HepG2 (cell line): ENCODE measurements around the gene ALOXE3. TPM values are rescaled to one million over a fixed set of nuclear protein-coding genes. Genes with fewer than 3 reads are reported as not detected.
A peak's percentile ranks its signal among the peaks of the same experiment; 100 is the strongest.

Experiments used
- HDAC6 ChIP-seq: fragments of 200-600 bp; sonication (generic); IDR thresholded peaks from 2 replicates; pipeline ENCODE4 v1.7.0; 2017; ENCODE audit warnings: mild to moderate bottlenecking, antibody characterized with exemption, low read length, low read depth
- HNF1A ChIP-seq, 2 experiments: sonication (generic) in 1 of 2; formaldehyde crosslinking in 1 of 2; IDR thresholded peaks; 2 replicates each; pipeline versions ENCODE4 v1.4.0 to v1.6.1; 2016 to 2020; ENCODE audit warnings: borderline replicate concordance in 1 of 2, low read depth in 1 of 2, mild to moderate bottlenecking in 1 of 2, missing genetic modification reagents in 1 of 2
- KDM4B ChIP-seq: sonication (generic); formaldehyde crosslinking; IDR thresholded peaks from 2 replicates; pipeline ENCODE4 v1.4.0; 2020; ENCODE audit warnings: missing genetic modification reagents
- MIER3 ChIP-seq: IDR thresholded peaks from 2 replicates; pipeline ENCODE4 v1.6.1; 2016; ENCODE audit warnings: missing compliant biosample characterization, borderline replicate concordance
- NFIC ChIP-seq: IDR thresholded peaks from 2 replicates; pipeline ENCODE4 v1.6.1; 2012; ENCODE audit warnings: mild to moderate bottlenecking, low read length, inconsistent platforms
- NR2F6 ChIP-seq, 2 experiments: IDR thresholded peaks; 2 replicates each; pipeline ENCODE4 v1.6.1; 2016; ENCODE audit warnings: antibody characterized with exemption in 1 of 2, mild to moderate bottlenecking in 1 of 2
- REPIN1 ChIP-seq: sonication (generic); formaldehyde crosslinking; IDR thresholded peaks from 2 replicates; pipeline ENCODE4 v1.8.0; 2022; ENCODE audit warnings: missing genetic modification reagents, low read depth, mild to moderate bottlenecking, borderline replicate concordance
- SOX13 ChIP-seq, 3 experiments: fragments of 450-650 bp in 1 of 3; sonication (generic) in 1 of 3; formaldehyde crosslinking in 1 of 3; IDR thresholded peaks in 2 of 3; conservative IDR thresholded peaks in 1 of 3; 2 replicates each; pipeline versions ENCODE4 v1.5.0 to v1.6.1; 2016 to 2020; ENCODE audit warnings: antibody characterized with exemption in 1 of 3, mild to moderate bottlenecking in 1 of 3, missing compliant biosample characterization in 1 of 3, missing genetic modification reagents in 1 of 3, moderate library complexity in 1 of 3
- SOX6 ChIP-seq, 2 experiments: fragments of 450-650 bp in 1 of 2; sonication (generic) in 1 of 2; formaldehyde crosslinking in 1 of 2; IDR thresholded peaks; 2 replicates each; pipeline versions ENCODE4 v1.4.0 to v1.6.1; 2017 to 2020; ENCODE audit warnings: antibody characterized with exemption in 1 of 2, mild to moderate bottlenecking in 1 of 2, missing genetic modification reagents in 1 of 2
- SP2 ChIP-seq: sonication (generic); formaldehyde crosslinking; IDR thresholded peaks from 2 replicates; pipeline ENCODE4 v1.5.1; 2020; ENCODE audit warnings: mild to moderate bottlenecking, missing genetic modification reagents
- YY1 ChIP-seq: IDR thresholded peaks from 2 replicates; pipeline ENCODE4 v1.6.1; 2011; ENCODE audit warnings: low read length, low read depth, moderate library complexity, mild to moderate bottlenecking; ENCODE audit not compliant: insufficient read depth, insufficient replicate concordance
- ZFYVE20 ChIP-seq: sonication (generic); formaldehyde crosslinking; IDR thresholded peaks from 2 replicates; pipeline ENCODE4 v1.8.0; 2023; ENCODE audit warnings: low read depth, mild to moderate bottlenecking, moderate library complexity, missing genetic modification reagents, borderline replicate concordance
- ZNF350 ChIP-seq: sonication (generic); formaldehyde crosslinking; IDR thresholded peaks from 2 replicates; pipeline ENCODE4 v1.4.0; 2020; ENCODE audit warnings: mild to moderate bottlenecking, low read depth, missing genetic modification reagents, borderline replicate concordance
- ZNF629 ChIP-seq: sonication (generic); formaldehyde crosslinking; conservative IDR thresholded peaks from 2 replicates; pipeline ENCODE4 v1.5.0; 2020; ENCODE audit warnings: missing genetic modification reagents
- ZNF761 ChIP-seq: sonication (generic); formaldehyde crosslinking; conservative IDR thresholded peaks from 2 replicates; pipeline ENCODE4 v1.4.0; 2020; ENCODE audit warnings: mild to moderate bottlenecking, missing genetic modification reagents
- polyA plus RNA-seq, 8 experiments: library from polyadenylated mRNA; depleted of rRNA in 3 of 8; stranded (reverse) in 7 of 8; unstranded in 1 of 8; fragments of >200 nt; fragmentation: Illumina TruSeq in 4 of 8; extraction: Trizol in 4 of 8; gene quantifications; 2 replicates each; pipeline versions ENCODE4 v1.2.1 to v1.2.3, GENCODE V29; 2011 to 2016; ENCODE audit warnings: low read depth in 4 of 8, missing spikeins in 1 of 8, mixed read lengths in 1 of 8; ENCODE audit not compliant: insufficient read depth in 1 of 8
- total RNA-seq, 5 experiments: library from RNA; depleted of rRNA; stranded (reverse); fragments of >200 nt; fragmentation: Illumina TruSeq; extraction: Trizol; gene quantifications; 2 replicates each; pipeline ENCODE4 v1.2.3, GENCODE V29; 2016; ENCODE audit warnings: low read depth in 1 of 5
- TF ChIP-seq, protein P1 (sequence below): IDR thresholded peaks from 2 replicates; pipeline ENCODE4 v1.6.1; 2016; ENCODE audit warnings: low read depth, missing genetic modification reagents, missing compliant biosample characterization

Gene ALOXE3
- total and polyA plus RNA-seq, 2 of the 13 experiments (the other 11 are each of a cell fraction or from before 2014, with no cell fraction given): 0.07 TPM; not detected in 1

- TF ChIP-seq SOX6 (IDR thresholded peaks at IDR 0.05) (no peak), SOX6 (CRISPR knock-in tag; IDR thresholded peaks at IDR 0.05) (peak; percentile 8; the same call in 1 of the 2 replicates), ZNF350 (CRISPR knock-in tag) (peak; percentile 74; the same call in 1 of the 2 replicates), SOX13 (IDR thresholded peaks at IDR 0.05) (0 out of 2 replicates have a peak, but pooled peaks have one; percentile 47), SOX13 (CRISPR knock-in tag; conservative IDR thresholded peaks at IDR 0.05 in 1 of 2, IDR thresholded peaks at IDR 0.05 in 1 of 2) (peak in 1 of 2 experiments; percentile 64; a peak in 2 of 4 replicates), ZFYVE20 (CRISPR knock-in tag) (no peak), ZNF761 (CRISPR knock-in tag) (0 out of 2 replicates have a peak, but pooled peaks have one; percentile 45), KDM4B (CRISPR knock-in tag) (peak; percentile 24; the same call in 1 of the 2 replicates), ZNF629 (CRISPR knock-in tag) (peak; percentile 65), NFIC (peak; percentile 75; the same call in 1 of the 2 replicates), HDAC6 (no peak), MIER3 (CRISPR knock-in tag) (peak; percentile 69; the same call in 1 of the 2 replicates), SP2 (CRISPR knock-in tag) (no peak), YY1 (peak; percentile 25), NR2F6 (IDR thresholded peaks at IDR 0.05) (peak; percentile 37; the same call in 1 of the 2 replicates), NR2F6 (CRISPR knock-in tag; IDR thresholded peaks at IDR 0.05) (peak; percentile 21; the same call in 1 of the 2 replicates), REPIN1 (peak; percentile 47), HNF1A (IDR thresholded peaks at IDR 0.05; ENCODE audit: low read depth) (peak; percentile 62), HNF1A (CRISPR knock-in tag; IDR thresholded peaks at IDR 0.05; ENCODE audit: borderline replicate concordance) (peak; percentile 24; the same call in 1 of the 2 replicates)
- TF ChIP-seq, protein P1, sequence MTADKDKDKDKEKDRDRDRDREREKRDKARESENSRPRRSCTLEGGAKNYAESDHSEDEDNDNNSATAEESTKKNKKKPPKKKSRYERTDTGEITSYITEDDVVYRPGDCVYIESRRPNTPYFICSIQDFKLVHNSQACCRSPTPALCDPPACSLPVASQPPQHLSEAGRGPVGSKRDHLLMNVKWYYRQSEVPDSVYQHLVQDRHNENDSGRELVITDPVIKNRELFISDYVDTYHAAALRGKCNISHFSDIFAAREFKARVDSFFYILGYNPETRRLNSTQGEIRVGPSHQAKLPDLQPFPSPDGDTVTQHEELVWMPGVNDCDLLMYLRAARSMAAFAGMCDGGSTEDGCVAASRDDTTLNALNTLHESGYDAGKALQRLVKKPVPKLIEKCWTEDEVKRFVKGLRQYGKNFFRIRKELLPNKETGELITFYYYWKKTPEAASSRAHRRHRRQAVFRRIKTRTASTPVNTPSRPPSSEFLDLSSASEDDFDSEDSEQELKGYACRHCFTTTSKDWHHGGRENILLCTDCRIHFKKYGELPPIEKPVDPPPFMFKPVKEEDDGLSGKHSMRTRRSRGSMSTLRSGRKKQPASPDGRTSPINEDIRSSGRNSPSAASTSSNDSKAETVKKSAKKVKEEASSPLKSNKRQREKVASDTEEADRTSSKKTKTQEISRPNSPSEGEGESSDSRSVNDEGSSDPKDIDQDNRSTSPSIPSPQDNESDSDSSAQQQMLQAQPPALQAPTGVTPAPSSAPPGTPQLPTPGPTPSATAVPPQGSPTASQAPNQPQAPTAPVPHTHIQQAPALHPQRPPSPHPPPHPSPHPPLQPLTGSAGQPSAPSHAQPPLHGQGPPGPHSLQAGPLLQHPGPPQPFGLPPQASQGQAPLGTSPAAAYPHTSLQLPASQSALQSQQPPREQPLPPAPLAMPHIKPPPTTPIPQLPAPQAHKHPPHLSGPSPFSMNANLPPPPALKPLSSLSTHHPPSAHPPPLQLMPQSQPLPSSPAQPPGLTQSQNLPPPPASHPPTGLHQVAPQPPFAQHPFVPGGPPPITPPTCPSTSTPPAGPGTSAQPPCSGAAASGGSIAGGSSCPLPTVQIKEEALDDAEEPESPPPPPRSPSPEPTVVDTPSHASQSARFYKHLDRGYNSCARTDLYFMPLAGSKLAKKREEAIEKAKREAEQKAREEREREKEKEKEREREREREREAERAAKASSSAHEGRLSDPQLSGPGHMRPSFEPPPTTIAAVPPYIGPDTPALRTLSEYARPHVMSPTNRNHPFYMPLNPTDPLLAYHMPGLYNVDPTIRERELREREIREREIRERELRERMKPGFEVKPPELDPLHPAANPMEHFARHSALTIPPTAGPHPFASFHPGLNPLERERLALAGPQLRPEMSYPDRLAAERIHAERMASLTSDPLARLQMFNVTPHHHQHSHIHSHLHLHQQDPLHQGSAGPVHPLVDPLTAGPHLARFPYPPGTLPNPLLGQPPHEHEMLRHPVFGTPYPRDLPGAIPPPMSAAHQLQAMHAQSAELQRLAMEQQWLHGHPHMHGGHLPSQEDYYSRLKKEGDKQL: no peak
Measured at GRCh38 chr17:8119581-8120519, 1.5 kb upstream of the ALOXE3 start (continued).
